ENCODE data around the gene DNAJA4. TPM values are rescaled to one million over a fixed set of nuclear protein-coding genes. Genes with fewer than 3 reads are reported as not detected.

The DNAJA4 gene
- total RNA-seq, 2 experiments from 2014 or later: not detected

GRCh38 chr15:78307976-78308375 lies 43.6 kb downstream of the DNAJA4 start:
- H3K36me3 ChIP-seq (ENCODE audit: insufficient read depth, low read length): no peaks in the 10 kb centered on the region
- no peak overlapping the region for H3K4me3 ChIP-seq (ENCODE audit: low read depth, low read length, poor library complexity, severe bottlenecking)
- peak overlapping the region; percentile 65; the same call in 1 of the 2 replicates for H2AFZ ChIP-seq (ENCODE audit: low read length)
- peaks cover 4% of the 10 kb centered on the region for H3K4me1 ChIP-seq (ENCODE audit: insufficient read depth, low read length, poor library complexity, severe bottlenecking)
- H3K9me2 ChIP-seq (ENCODE audit: insufficient read depth, low read length): no peaks in the 10 kb centered on the region
- H3K79me2 ChIP-seq (ENCODE audit: insufficient read depth, low read depth, low read length): no peaks in the 10 kb centered on the region
- POLR2A ChIA-PET: interaction anchor here (0.6 to 1.2 kb wide), 4 partner anchors 9 to 130 kb away, joined by 3 to 4 read pairs (median 3); partner anchors contain the start of genes IREB2 and SKIC8
- H4K20me1 ChIP-seq (ENCODE audit: insufficient read depth, low read length): no peaks in the 10 kb centered on the region
- BruUV-seq (replicated peaks): no TSS peak
- DNase-seq (ENCODE audit: low spot score): no peak
- CTCF ChIA-PET (ENCODE audit: unreplicated experiment): interaction anchor here (1.8 kb wide), 1 partner anchor 115 kb away, joined by 4 read pairs; no protein-coding TSS in a partner anchor
- H3K27ac ChIP-seq (ENCODE audit: low read depth, low read length, poor library complexity, severe bottlenecking): no peak overlapping the region
- H3K4me2 ChIP-seq (ENCODE audit: low read length): 0 out of 2 replicates have a peak overlapping the region, but pooled peaks have one; percentile 3
- intact Hi-C loops (cut with micrococcal nuclease; ENCODE audit: unreplicated experiment): loop anchor here (1.0 to 5.0 kb wide), 5 partner anchors 107 to 401 kb away; no protein-coding TSS in a partner anchor
- no peaks in the 10 kb centered on the region for H3K9me3 ChIP-seq (ENCODE audit: low read length)
- no peak for TF ChIP-seq CTCF (conservative IDR thresholded peaks at IDR 0.05; ENCODE audit: low read length)
- no peak for TF ChIP-seq EZH2phosphoT487 (IDR thresholded peaks at IDR 0.05; ENCODE audit: borderline replicate concordance, low read depth, low read length)

GRCh38 chr15:78308422-78309032 lies 44.2 kb downstream of the DNAJA4 start:
- H3K4me3 ChIP-seq (ENCODE audit: low read depth, low read length, poor library complexity, severe bottlenecking): no peak overlapping the region
- CTCF ChIA-PET (ENCODE audit: unreplicated experiment): interaction anchor here (1.8 kb wide), 1 partner anchor 114 kb away, joined by 4 read pairs; no protein-coding TSS in a partner anchor

More at GRCh38 chr15:78308422-78309032, 44.2 kb downstream of the DNAJA4 start:
- POLR2A ChIA-PET: interaction anchor here (1.0 to 1.2 kb wide), 3 partner anchors 9 to 129 kb away, joined by 3 to 4 read pairs (median 3); partner anchors contain the start of genes IREB2 and SKIC8
- no peaks in the 10 kb centered on the region for H3K79me2 ChIP-seq (ENCODE audit: insufficient read depth, low read depth, low read length)
- no peaks in the 10 kb centered on the region for H3K9me3 ChIP-seq (ENCODE audit: low read length)
- H3K9me2 ChIP-seq (ENCODE audit: insufficient read depth, low read length): no peaks in the 10 kb centered on the region
- no TSS peak for BruUV-seq (replicated peaks)
- H3K27ac ChIP-seq (ENCODE audit: low read depth, low read length, poor library complexity, severe bottlenecking): no peak overlapping the region
- H3K4me1 ChIP-seq (ENCODE audit: insufficient read depth, low read length, poor library complexity, severe bottlenecking): peaks cover 4% of the 10 kb centered on the region
- H3K4me2 ChIP-seq (ENCODE audit: low read length): 0 out of 2 replicates have a peak overlapping the region, but pooled peaks have one; percentile 3
- peak overlapping the region; percentile 65; the same call in 1 of the 2 replicates for H2AFZ ChIP-seq (ENCODE audit: low read length)
- no peaks in the 10 kb centered on the region for H4K20me1 ChIP-seq (ENCODE audit: insufficient read depth, low read length)
- intact Hi-C loops (cut with micrococcal nuclease; ENCODE audit: unreplicated experiment): loop anchor here (1.0 to 5.0 kb wide), 5 partner anchors 106 to 400 kb away; no protein-coding TSS in a partner anchor
- no peaks in the 10 kb centered on the region for H3K36me3 ChIP-seq (ENCODE audit: insufficient read depth, low read length)
- peak; percentile 74 for DNase-seq (ENCODE audit: low spot score)
- peak; percentile 92 for TF ChIP-seq CTCF (conservative IDR thresholded peaks at IDR 0.05; ENCODE audit: low read length)
- TF ChIP-seq EZH2phosphoT487 (IDR thresholded peaks at IDR 0.05; ENCODE audit: borderline replicate concordance, low read depth, low read length): no peak
